GM19035 (cell line): ENCODE results near the gene FMNL2.
A peak's percentile ranks its signal among the peaks of the same experiment; 100 is the strongest.

ENCODE experiments used
- ATAC-seq: cut with Tn5 transposase; IDR thresholded peaks from one replicate; pipeline ENCODE4 v1.9.1; 2021; ENCODE audit not compliant: unreplicated experiment

Gene FMNL2

GRCh38 chr2:152606941-152607340 is 272.0 kb downstream of the FMNL2 start:
- ATAC-seq: no peak

- no peak for ATAC-seq
Measured at GRCh38 chr2:152607793-152608300, 272.9 kb downstream of the FMNL2 start.

- ATAC-seq: no peak
Measured at GRCh38 chr2:152609154-152609553, 274.2 kb downstream of the FMNL2 start.

GRCh38 chr2:152609699-152610098 is 274.7 kb downstream of the FMNL2 start:
- ATAC-seq: no peak

- peak; percentile 78 for ATAC-seq
Measured at GRCh38 chr2:152611458-152612231, 276.7 kb downstream of the FMNL2 start.

GRCh38 chr2:152613235-152613634 is 278.3 kb downstream of the FMNL2 start:
- no peak for ATAC-seq

- ATAC-seq: no peak
Measured at GRCh38 chr2:152615177-152615576, 280.2 kb downstream of the FMNL2 start.

GRCh38 chr2:152617456-152618192 is 282.6 kb downstream of the FMNL2 start:
- ATAC-seq: no peak

- no peak for ATAC-seq
Measured at GRCh38 chr2:152618193-152618564, 283.2 kb downstream of the FMNL2 start.

- ATAC-seq: no peak
Measured at GRCh38 chr2:152620208-152620607, 285.2 kb downstream of the FMNL2 start.

GRCh38 chr2:152620985-152621384 is 286.0 kb downstream of the FMNL2 start:
- no peak for ATAC-seq

- ATAC-seq: no peak
Measured at GRCh38 chr2:152622219-152622618, 287.2 kb downstream of the FMNL2 start.

- ATAC-seq: no peak
Measured at GRCh38 chr2:152623076-152623740, 288.2 kb downstream of the FMNL2 start.

- ATAC-seq: no peak
Measured at GRCh38 chr2:152623775-152624174, 288.8 kb downstream of the FMNL2 start.

- no peak for ATAC-seq
Measured at GRCh38 chr2:152624805-152625204, 289.8 kb downstream of the FMNL2 start.

- ATAC-seq: no peak
Measured at GRCh38 chr2:152626911-152627339, 292.0 kb downstream of the FMNL2 start.

- no peak for ATAC-seq
Measured at GRCh38 chr2:152627351-152627957, 292.5 kb downstream of the FMNL2 start.

- no peak for ATAC-seq
Measured at GRCh38 chr2:152629202-152629601, 294.2 kb downstream of the FMNL2 start.

GRCh38 chr2:152630466-152630865 is 295.5 kb downstream of the FMNL2 start:
- ATAC-seq: no peak

- ATAC-seq: no peak
Measured at GRCh38 chr2:152632736-152633135, 297.8 kb downstream of the FMNL2 start.

GRCh38 chr2:152635635-152636298 is 300.8 kb downstream of the FMNL2 start:
- no peak for ATAC-seq
